ENCODE measurements around the gene KLB. TPM values are rescaled to one million over a fixed set of nuclear protein-coding genes. Genes with fewer than 3 reads are reported as not detected.
A peak's percentile ranks its signal among the peaks of the same experiment; 100 is the strongest.

The KLB gene
- total RNA-seq, 2 donors from 2014 or later: 0.05 TPM; not detected in 1

DNA sequence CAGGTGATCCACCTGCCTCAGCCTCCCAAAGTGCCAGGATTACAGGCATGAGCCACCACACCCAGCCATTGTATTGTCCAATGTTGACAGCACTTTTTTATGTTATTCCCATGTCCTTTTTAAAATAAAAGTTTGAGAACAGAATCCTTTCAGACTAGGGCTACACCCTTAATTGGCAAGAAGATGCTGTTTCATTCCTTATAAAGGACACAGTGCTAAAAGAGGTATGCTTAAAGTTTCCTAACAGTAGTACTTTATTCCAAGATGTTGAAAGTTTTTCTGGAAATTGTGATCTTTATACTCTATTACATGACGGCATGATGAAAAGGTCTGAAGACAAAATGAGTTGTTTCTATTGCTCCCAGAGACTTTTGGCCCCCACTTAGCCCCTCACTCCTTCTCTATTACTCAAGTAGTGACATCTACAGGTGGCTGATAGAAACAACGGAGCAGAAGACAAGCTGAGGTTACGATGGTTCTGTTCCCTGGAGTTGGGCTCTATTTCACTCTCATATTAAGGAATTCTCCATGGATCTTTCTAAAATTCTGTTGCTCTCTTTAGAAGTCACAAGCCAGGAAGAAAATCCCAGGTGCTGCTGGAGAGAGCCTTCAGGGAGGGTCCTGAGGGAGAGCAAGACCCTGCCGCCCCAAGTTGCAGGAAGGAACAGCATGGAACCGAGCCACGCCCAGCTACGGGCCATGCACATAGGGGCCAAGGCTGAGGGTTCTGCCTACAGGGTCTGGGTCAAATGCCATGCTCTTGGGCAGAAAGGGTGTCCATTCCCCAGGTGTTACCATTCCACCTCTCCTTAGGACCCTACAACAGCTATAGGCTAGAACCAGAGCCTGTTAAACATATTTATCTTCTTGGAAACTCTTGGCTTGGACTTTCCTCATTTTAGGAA is 29.2 kb downstream of the KLB start:
- H3K36me3 Mint-ChIP-seq (ENCODE audit: low read depth): no peaks in the 10 kb centered on the region
- no peak for ATAC-seq
- no peaks in the 10 kb centered on the region for H3K9me3 ChIP-seq (ENCODE audit: control insufficient read depth, low read length, poor library complexity, severe bottlenecking)
- no peak overlapping the region for H3K4me3 Mint-ChIP-seq
- peak overlapping the region; percentile 4 for H3K27ac Mint-ChIP-seq
- no peaks in the 10 kb centered on the region for H3K4me1 Mint-ChIP-seq
- peaks cover 10% of the 10 kb centered on the region for H3K27me3 Mint-ChIP-seq
- DNase-seq: no peak

- Mint-ChIP-seq H3K27me3 (peaks cover 10% of the 10 kb centered on the region), H3K4me3 (no peak overlapping the region), H3K36me3 (ENCODE audit: low read depth) (no peaks in the 10 kb centered on the region), H3K4me1 (no peaks in the 10 kb centered on the region), H3K27ac (no peak overlapping the region)
- no peaks in the 10 kb centered on the region for H3K9me3 ChIP-seq (ENCODE audit: control insufficient read depth, low read length, poor library complexity, severe bottlenecking)
- ATAC-seq (no peak), DNase-seq (no peak)
Observed at GRCh38 chr4:39441593-39441992, 34.9 kb downstream of the KLB start.

GRCh38 chr4:39442998-39443397 is 36.3 kb downstream of the KLB start:
- ATAC-seq: no peak
- H3K9me3 ChIP-seq (ENCODE audit: control insufficient read depth, low read length, poor library complexity, severe bottlenecking): no peaks in the 10 kb centered on the region
- DNase-seq: no peak
- no peak overlapping the region for H3K4me3 Mint-ChIP-seq
- H3K36me3 Mint-ChIP-seq (ENCODE audit: low read depth): no peaks in the 10 kb centered on the region
- H3K27me3 Mint-ChIP-seq: no peaks in the 10 kb centered on the region
- H3K4me1 Mint-ChIP-seq: no peaks in the 10 kb centered on the region
- no peak overlapping the region for H3K27ac Mint-ChIP-seq

DNA sequence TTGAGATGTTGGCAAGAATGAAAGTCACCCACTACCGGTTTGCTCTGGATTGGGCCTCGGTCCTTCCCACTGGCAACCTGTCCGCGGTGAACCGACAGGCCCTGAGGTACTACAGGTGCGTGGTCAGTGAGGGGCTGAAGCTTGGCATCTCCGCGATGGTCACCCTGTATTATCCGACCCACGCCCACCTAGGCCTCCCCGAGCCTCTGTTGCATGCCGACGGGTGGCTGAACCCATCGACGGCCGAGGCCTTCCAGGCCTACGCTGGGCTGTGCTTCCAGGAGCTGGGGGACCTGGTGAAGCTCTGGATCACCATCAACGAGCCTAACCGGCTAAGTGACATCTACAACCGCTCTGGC is 39.7 kb downstream of the KLB start:
- H3K9me3 ChIP-seq (ENCODE audit: control insufficient read depth, low read length, poor library complexity, severe bottlenecking): no peaks in the 10 kb centered on the region
- ATAC-seq: no peak
- no peaks in the 10 kb centered on the region for H3K36me3 Mint-ChIP-seq (ENCODE audit: low read depth)
- H3K4me1 Mint-ChIP-seq: peaks cover 2% of the 10 kb centered on the region
- peak overlapping the region; percentile 74 for H3K4me3 Mint-ChIP-seq
- no peaks in the 10 kb centered on the region for H3K27me3 Mint-ChIP-seq
- peak overlapping the region; percentile 65 for H3K27ac Mint-ChIP-seq
- no peak for DNase-seq

DNA sequence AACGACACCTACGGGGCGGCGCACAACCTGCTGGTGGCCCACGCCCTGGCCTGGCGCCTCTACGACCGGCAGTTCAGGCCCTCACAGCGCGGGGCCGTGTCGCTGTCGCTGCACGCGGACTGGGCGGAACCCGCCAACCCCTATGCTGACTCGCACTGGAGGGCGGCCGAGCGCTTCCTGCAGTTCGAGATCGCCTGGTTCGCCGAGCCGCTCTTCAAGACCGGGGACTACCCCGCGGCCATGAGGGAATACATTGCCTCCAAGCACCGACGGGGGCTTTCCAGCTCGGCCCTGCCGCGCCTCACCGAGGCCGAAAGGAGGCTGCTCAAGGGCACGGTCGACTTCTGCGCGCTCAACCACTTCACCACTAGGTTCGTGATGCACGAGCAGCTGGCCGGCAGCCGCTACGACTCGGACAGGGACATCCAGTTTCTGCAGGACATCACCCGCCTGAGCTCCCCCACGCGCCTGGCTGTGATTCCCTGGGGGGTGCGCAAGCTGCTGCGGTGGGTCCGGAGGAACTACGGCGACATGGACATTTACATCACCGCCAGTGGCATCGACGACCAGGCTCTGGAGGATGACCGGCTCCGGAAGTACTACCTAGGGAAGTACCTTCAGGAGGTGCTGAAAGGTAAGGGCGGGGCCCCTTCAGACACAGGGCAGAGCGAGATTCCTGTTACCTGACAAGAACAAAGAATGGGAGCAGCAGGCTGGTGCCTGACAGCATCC is 40.3 kb downstream of the KLB start:
- H3K27ac Mint-ChIP-seq: peak overlapping the region; percentile 65

GRCh38 chr4:39450618-39451017 is 43.9 kb downstream of the KLB start:
- Mint-ChIP-seq H3K4me3 (no peak overlapping the region), H3K27me3 (no peaks in the 10 kb centered on the region), H3K27ac (peak overlapping the region; percentile 85)

More for the DNA sequence above, 40.3 kb downstream of the KLB start:
- no peaks in the 10 kb centered on the region for H3K9me3 ChIP-seq (ENCODE audit: control insufficient read depth, low read length, poor library complexity, severe bottlenecking)
- Mint-ChIP-seq H3K4me1 (peaks cover 2% of the 10 kb centered on the region), H3K27me3 (no peaks in the 10 kb centered on the region), H3K36me3 (ENCODE audit: low read depth) (no peaks in the 10 kb centered on the region), H3K4me3 (peak overlapping the region; percentile 74)
- DNase-seq (peak; percentile 21 to 53 (median 47)), ATAC-seq (peak; percentile 93)

GRCh38 chr4:39451423-39452023 is 44.8 kb downstream of the KLB start:
- no peak for ATAC-seq
- H3K36me3 Mint-ChIP-seq (ENCODE audit: low read depth): peaks cover under 1% of the 10 kb centered on the region
- H3K9me3 ChIP-seq (ENCODE audit: control insufficient read depth, low read length, poor library complexity, severe bottlenecking): no peaks in the 10 kb centered on the region

More at GRCh38 chr4:39450618-39451017, 43.9 kb downstream of the KLB start:
- Mint-ChIP-seq H3K4me1 (peaks cover 5% of the 10 kb centered on the region), H3K36me3 (ENCODE audit: low read depth) (no peaks in the 10 kb centered on the region)
- no peaks in the 10 kb centered on the region for H3K9me3 ChIP-seq (ENCODE audit: control insufficient read depth, low read length, poor library complexity, severe bottlenecking)
- no peak for DNase-seq
- no peak for ATAC-seq

DNA sequence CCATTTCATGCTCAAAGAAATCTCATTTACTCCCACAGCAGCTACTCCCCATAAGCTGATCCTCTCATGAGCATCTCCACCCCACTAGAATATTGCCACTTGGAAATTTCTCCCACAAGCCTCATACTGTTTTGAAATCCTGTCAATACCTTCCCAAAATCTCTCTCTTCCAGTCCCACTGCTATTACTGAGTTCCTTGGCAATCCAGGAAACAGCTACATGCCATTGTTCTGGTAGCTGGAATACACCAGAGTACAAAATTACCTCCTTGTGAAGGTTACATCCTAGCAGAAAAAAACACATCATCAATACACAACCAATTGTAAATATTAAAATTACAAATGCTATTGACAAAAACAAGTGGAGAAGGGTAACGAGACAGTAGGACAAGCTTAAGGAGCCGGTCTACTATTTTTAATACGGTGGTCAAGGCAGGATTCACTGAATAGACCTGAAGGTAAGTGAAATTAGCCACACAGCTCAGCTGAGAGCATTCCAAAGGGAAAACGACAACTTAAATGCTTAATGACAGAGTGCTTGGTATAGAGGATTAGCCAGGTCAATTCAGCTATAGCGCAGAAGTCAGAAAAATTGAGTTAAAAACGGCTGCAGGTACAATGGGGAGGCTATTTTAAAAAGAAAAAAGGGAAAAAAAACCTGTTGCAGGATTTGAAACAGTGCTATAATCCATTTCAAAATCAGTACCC is 45.6 kb downstream of the KLB start:
- peak overlapping the region; percentile 41 for H3K4me3 Mint-ChIP-seq
- peak overlapping the region; percentile 85 for H3K27ac Mint-ChIP-seq
- ATAC-seq: no peak

More at GRCh38 chr4:39451423-39452023, 44.8 kb downstream of the KLB start:
- Mint-ChIP-seq H3K27me3 (no peaks in the 10 kb centered on the region), H3K4me1 (peaks cover 5% of the 10 kb centered on the region), H3K27ac (peak overlapping the region; percentile 85), H3K4me3 (no peak overlapping the region)
- DNase-seq: no peak

GRCh38 chr4:39452860-39453587 is 46.3 kb downstream of the KLB start:
- Mint-ChIP-seq H3K27ac (peak overlapping the region; percentile 85), H3K27me3 (no peaks in the 10 kb centered on the region), H3K4me3 (peak overlapping the region; percentile 67), H3K36me3 (ENCODE audit: low read depth) (peaks cover 4% of the 10 kb centered on the region), H3K4me1 (peaks cover 16% of the 10 kb centered on the region)
- ATAC-seq (no peak), DNase-seq (no peak)
- H3K9me3 ChIP-seq (ENCODE audit: control insufficient read depth, low read length, poor library complexity, severe bottlenecking): no peaks in the 10 kb centered on the region

More for the DNA sequence above, 45.6 kb downstream of the KLB start:
- DNase-seq: no peak
- Mint-ChIP-seq H3K27me3 (no peaks in the 10 kb centered on the region), H3K36me3 (ENCODE audit: low read depth) (peaks cover 4% of the 10 kb centered on the region), H3K4me1 (peaks cover 10% of the 10 kb centered on the region)
- H3K9me3 ChIP-seq (ENCODE audit: control insufficient read depth, low read length, poor library complexity, severe bottlenecking): no peaks in the 10 kb centered on the region

GRCh38 chr4:39453738-39454137 is 47.0 kb downstream of the KLB start:
- H3K9me3 ChIP-seq (ENCODE audit: control insufficient read depth, low read length, poor library complexity, severe bottlenecking): no peaks in the 10 kb centered on the region
- peaks cover 4% of the 10 kb centered on the region for H3K36me3 Mint-ChIP-seq (ENCODE audit: low read depth)
- no peak overlapping the region for H3K4me3 Mint-ChIP-seq
- H3K27me3 Mint-ChIP-seq: no peaks in the 10 kb centered on the region
- no peak for DNase-seq
- no peak overlapping the region for H3K27ac Mint-ChIP-seq
- ATAC-seq: no peak
- H3K4me1 Mint-ChIP-seq: peaks cover 16% of the 10 kb centered on the region

DNA sequence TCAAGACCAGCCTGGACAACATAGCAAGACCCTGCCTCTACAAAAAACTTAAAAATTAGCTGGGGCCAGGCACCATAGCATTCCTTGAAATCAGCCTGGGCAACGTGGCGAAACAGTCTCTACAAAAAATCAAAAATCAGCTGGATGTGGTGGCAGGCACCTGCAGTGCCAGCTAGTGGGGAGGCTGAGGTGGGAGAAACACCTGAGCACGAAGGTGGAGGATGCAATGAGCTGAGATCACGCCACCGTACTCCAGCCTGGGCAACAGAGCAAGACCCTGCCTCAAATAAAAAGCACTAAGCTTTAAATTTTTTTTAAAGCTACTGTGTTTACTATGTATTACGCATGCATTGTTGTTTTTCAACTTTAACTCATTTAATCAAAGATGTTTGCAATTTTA is 48.8 kb downstream of the KLB start:
- Mint-ChIP-seq H3K4me3 (no peak overlapping the region), H3K27me3 (no peaks in the 10 kb centered on the region), H3K27ac (no peak overlapping the region), H3K36me3 (ENCODE audit: low read depth) (peaks cover 4% of the 10 kb centered on the region), H3K4me1 (peaks cover 16% of the 10 kb centered on the region)
- H3K9me3 ChIP-seq (ENCODE audit: control insufficient read depth, low read length, poor library complexity, severe bottlenecking): no peaks in the 10 kb centered on the region
- DNase-seq (no peak), ATAC-seq (no peak)

Measured in T-helper 17 cell (primary cell).